Measurements from ENCODE around the gene CCNK. TPM values are rescaled to one million over a fixed set of nuclear protein-coding genes. Genes with fewer than 3 reads are reported as not detected.

The CCNK gene
- total and polyA plus RNA-seq, 4 donors = 17.0 to 91.9 (median 33.5) TPM

DNA sequence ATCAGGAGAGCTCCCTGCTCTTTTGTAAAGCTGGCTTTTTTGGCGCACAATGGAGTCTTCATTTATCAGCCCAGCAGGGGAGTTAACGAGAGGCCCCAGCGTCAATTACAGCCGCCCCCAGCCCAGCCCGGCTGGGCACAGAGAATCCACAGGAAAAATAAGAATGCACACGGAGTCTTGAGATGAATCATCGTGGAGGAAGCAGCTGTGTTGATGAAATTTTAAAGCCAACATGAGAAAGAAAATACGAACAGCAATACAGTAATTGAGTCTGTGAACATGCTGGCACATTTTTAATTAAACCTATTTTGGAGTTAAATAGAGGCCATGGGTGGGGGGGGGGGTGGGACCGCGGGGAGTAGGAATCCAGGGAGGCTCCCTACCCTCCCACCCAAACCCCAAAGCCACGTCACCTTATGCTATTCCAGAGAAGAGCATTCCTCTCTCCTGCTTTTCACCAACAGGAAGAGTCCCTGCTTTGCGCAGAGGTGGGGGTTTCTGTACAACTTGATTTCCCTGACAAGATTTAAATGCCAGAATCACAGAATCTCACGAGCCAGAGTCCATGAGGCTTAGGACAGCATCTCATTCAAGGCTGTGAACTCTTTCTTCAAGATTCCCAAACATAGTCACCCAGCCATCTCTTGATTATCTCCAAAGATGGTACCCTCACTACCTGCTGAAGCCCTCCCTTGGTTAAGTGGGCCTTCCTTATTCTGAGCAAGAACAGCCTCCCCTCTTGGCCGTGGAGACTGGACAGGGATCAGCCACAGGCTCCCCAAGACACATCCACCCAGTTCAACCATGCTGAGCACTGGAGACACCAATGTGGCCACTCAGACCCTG is 50.3 kb downstream of the CCNK start:
- H3K9me3 ChIP-seq (ENCODE audit: control insufficient read depth in 4 of 4, insufficient read depth in 3 of 4, low read length in 3 of 4) = no peaks in the 10 kb centered on the region
- no peak for DNase-seq
- H3K27ac ChIP-seq (ENCODE audit: low read depth in 1 of 2, low read length in 1 of 2) = no peak overlapping the region
- TF ChIP-seq, protein P1, sequence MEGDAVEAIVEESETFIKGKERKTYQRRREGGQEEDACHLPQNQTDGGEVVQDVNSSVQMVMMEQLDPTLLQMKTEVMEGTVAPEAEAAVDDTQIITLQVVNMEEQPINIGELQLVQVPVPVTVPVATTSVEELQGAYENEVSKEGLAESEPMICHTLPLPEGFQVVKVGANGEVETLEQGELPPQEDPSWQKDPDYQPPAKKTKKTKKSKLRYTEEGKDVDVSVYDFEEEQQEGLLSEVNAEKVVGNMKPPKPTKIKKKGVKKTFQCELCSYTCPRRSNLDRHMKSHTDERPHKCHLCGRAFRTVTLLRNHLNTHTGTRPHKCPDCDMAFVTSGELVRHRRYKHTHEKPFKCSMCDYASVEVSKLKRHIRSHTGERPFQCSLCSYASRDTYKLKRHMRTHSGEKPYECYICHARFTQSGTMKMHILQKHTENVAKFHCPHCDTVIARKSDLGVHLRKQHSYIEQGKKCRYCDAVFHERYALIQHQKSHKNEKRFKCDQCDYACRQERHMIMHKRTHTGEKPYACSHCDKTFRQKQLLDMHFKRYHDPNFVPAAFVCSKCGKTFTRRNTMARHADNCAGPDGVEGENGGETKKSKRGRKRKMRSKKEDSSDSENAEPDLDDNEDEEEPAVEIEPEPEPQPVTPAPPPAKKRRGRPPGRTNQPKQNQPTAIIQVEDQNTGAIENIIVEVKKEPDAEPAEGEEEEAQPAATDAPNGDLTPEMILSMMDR (IDR thresholded peaks at IDR 0.05; ENCODE audit: control extremely low read depth, extremely low read depth) = no peak
- WGBS, 2 donors = 54 to 55% methylated on average over 14 of the region's 14 CpGs
- H3K9ac ChIP-seq (ENCODE audit: insufficient read depth in 1 of 2, low read length in 2 of 2) = no peak overlapping the region
- H3K4me1 ChIP-seq (ENCODE audit: control insufficient read depth in 5 of 5, insufficient read depth in 5 of 5, low read length in 5 of 5) = peaks cover 0 to 5% (median 0%) of the 10 kb centered on the region in 5 donors
- ATAC-seq (ENCODE audit: insufficient read depth, low FRiP score) = no peak
- H3K36me3 ChIP-seq (ENCODE audit: control insufficient read depth in 4 of 4, insufficient read depth in 4 of 4, low read length in 4 of 4) = peaks cover 0 to 8% (median 0%) of the 10 kb centered on the region in 4 donors
- no peaks in the 10 kb centered on the region for H3K27me3 ChIP-seq (ENCODE audit: control insufficient read depth in 3 of 3, insufficient read depth in 3 of 3, low read length in 2 of 3)
- no peak overlapping the region for H3K4me3 ChIP-seq

DNA sequence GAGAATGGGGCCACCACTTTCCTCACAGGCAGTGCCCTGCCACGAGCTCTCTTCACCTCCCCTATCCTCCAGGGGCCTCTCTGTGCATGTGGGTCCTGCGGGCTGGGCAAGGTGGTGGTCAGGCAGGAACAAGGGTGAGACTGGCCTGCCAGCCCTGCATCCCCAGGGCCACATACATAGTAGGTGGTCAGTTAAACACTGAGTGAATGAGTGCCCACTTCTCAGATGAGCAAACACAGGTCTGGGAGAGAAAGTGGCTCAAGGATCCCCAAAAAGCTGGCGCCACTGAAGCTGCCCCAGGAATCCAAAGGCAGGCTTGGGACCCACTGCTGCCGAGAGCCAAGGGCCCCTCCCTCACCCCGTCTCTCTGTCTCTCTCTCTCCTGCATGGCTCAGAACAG is 51.1 kb downstream of the CCNK start:
- H3K27me3 ChIP-seq (ENCODE audit: control insufficient read depth in 3 of 3, insufficient read depth in 3 of 3, low read length in 2 of 3) = no peaks in the 10 kb centered on the region
- TF ChIP-seq, protein P1 (IDR thresholded peaks at IDR 0.05; ENCODE audit: control extremely low read depth, extremely low read depth) = no peak
- H3K9me3 ChIP-seq (ENCODE audit: control insufficient read depth in 4 of 4, insufficient read depth in 3 of 4, low read length in 3 of 4) = no peaks in the 10 kb centered on the region
- H3K9ac ChIP-seq (ENCODE audit: insufficient read depth in 1 of 2, low read length in 2 of 2) = no peak overlapping the region
- no peak for ATAC-seq (ENCODE audit: insufficient read depth, low FRiP score)
- peaks cover 0 to 7% (median 0%) of the 10 kb centered on the region in 5 donors for H3K4me1 ChIP-seq (ENCODE audit: control insufficient read depth in 5 of 5, insufficient read depth in 5 of 5, low read length in 5 of 5)
- no peak for DNase-seq
- H3K36me3 ChIP-seq (ENCODE audit: control insufficient read depth in 4 of 4, insufficient read depth in 4 of 4, low read length in 4 of 4) = peaks cover 0 to 6% (median 0%) of the 10 kb centered on the region in 4 donors
- 88 to 90% methylated on average over 5 of the region's 5 CpGs for WGBS, 2 donors
- no peak overlapping the region for H3K27ac ChIP-seq (ENCODE audit: low read depth in 1 of 2, low read length in 1 of 2)
- no peak overlapping the region for H3K4me3 ChIP-seq

DNA sequence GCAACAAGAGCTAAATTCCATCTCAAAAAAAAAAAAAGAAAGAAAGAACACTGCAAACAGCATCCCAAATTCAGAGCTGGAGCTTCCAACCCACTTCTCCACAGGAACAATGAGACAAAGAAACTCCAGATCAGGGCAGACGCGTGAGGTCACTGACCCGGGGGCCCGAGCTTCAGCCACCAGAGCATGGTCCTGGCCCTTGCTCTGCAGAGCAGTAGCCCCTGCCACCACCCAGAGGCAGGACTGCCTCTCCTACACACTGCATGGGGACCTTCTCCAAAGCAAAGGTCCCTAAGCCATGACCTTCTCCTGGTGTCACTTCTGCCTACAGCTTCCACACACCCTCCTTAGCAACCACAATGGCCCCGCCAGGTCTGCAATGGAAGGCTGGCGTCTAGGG is 53.1 kb downstream of the CCNK start:
- no peak for DNase-seq
- no peak for ATAC-seq (ENCODE audit: insufficient read depth, low FRiP score)
- H3K27ac ChIP-seq (ENCODE audit: low read depth in 1 of 2, low read length in 1 of 2) = no peak overlapping the region
- WGBS, 2 donors = 95% methylated on average over 6 of the region's 6 CpGs
- H3K4me3 ChIP-seq = no peak overlapping the region
- H3K27me3 ChIP-seq (ENCODE audit: control insufficient read depth in 3 of 3, insufficient read depth in 3 of 3, low read length in 2 of 3) = no peaks in the 10 kb centered on the region
- H3K36me3 ChIP-seq (ENCODE audit: control insufficient read depth in 4 of 4, insufficient read depth in 4 of 4, low read length in 4 of 4) = peaks cover 0 to 6% (median 0%) of the 10 kb centered on the region in 4 donors
- TF ChIP-seq, protein P1 (IDR thresholded peaks at IDR 0.05; ENCODE audit: control extremely low read depth, extremely low read depth) = no peak
- no peaks in the 10 kb centered on the region for H3K9me3 ChIP-seq (ENCODE audit: control insufficient read depth in 4 of 4, insufficient read depth in 3 of 4, low read length in 3 of 4)
- H3K9ac ChIP-seq (ENCODE audit: insufficient read depth in 1 of 2, low read length in 2 of 2) = no peak overlapping the region
- H3K4me1 ChIP-seq (ENCODE audit: control insufficient read depth in 5 of 5, insufficient read depth in 5 of 5, low read length in 5 of 5) = peaks cover 0 to 17% (median 7%) of the 10 kb centered on the region in 5 donors
